GM19467 (cell line): Measurements from ENCODE around the gene C10orf143.

Experiments used
- ATAC-seq: cut with Tn5 transposase; IDR thresholded peaks from one replicate; pipeline ENCODE4 v1.9.1; 2021; ENCODE audit warnings: mild to moderate bottlenecking, moderate library complexity; ENCODE audit not compliant: unreplicated experiment

The C10orf143 gene

DNA sequence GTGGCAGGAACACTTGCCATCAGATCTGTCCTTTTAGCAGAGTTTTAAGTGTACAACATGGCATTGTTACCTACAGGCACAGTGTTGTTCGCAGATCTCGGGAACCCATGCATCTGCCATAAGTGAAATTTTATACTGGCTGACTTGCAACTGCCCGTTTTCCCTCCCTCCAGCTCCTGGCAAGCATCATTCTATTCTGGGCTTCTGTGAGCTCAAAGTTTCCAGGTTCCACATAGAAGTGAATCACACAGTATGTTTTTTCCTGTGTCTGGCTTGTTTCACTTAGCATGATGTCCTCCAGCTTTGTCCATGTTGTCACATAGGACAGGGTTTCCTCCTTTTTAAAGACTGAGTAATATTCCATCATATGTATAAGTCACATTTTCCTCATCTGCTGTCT, 56.6 kb downstream of the C10orf143 start:
- ATAC-seq: no peak

DNA sequence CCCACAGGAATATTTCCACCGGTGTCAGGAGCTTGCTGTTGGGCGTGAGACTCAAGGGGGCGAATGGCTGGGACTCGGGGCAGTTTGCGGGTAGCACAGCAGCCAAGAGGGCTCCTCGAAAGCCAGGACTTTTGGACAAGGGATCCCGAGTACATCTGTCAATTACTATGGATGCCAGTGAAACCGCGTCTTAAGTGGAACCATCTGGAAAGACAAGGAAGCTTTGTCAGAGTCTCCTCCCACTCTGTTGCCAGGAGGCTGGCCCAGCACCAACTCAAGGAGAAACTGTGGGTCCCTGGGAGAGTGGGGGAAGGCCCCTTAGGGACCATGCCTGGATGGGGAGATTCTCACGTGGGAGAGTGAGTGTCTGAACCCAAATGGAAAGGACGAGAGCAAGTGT, 57.1 kb downstream of the C10orf143 start:
- ATAC-seq: no peak

DNA sequence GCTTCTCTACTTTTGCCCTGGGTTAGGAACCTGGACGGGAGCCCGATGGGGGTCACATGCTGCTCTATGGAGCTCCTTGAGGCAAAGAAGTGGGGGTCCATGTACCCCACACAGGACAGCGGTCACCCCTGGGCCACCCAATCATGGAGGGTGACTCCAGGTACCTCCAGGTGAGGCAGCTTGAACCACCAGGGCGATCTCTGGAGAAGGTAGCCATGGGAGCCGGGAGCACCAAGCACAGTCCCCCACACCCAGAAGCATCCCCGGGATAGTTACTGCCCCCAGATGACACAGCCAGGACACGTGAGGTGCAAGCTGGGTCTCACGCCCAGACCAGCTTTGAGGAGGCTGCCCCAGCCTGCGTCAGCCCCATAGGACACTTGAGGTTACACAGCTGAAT, 58.4 kb downstream of the C10orf143 start:
- ATAC-seq: no peak

GRCh38 chr10:130050721-130051120, 59.9 kb downstream of the C10orf143 start:
- no peak for ATAC-seq

GRCh38 chr10:130049987-130050386, 60.6 kb downstream of the C10orf143 start:
- ATAC-seq: no peak

- ATAC-seq: no peak
Measured at GRCh38 chr10:130049244-130049643, 61.4 kb downstream of the C10orf143 start.

DNA sequence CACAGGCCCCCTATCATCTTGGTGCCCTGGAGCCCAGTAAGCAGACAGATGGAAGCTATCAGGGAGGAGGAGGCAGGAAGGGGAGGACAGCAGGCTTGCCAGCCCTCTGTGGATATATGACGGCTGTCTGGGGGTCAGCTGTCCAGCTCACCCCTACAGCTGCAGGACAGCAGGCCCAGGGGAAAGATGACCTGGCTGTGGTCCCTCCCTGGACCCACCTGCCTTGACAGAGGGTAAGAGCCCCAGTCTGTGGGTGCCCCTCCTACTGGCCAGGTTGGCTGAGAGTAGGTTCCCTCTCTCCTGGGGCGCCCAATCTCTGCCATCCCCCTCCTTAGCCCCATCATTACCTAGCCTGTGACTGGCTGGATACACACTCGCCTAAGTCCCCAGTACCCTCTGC, 62.5 kb downstream of the C10orf143 start:
- no peak for ATAC-seq

GRCh38 chr10:130047336-130047735, 63.3 kb downstream of the C10orf143 start:
- no peak for ATAC-seq

- no peak for ATAC-seq
Measured at GRCh38 chr10:130046591-130046990, 64.0 kb downstream of the C10orf143 start.

DNA sequence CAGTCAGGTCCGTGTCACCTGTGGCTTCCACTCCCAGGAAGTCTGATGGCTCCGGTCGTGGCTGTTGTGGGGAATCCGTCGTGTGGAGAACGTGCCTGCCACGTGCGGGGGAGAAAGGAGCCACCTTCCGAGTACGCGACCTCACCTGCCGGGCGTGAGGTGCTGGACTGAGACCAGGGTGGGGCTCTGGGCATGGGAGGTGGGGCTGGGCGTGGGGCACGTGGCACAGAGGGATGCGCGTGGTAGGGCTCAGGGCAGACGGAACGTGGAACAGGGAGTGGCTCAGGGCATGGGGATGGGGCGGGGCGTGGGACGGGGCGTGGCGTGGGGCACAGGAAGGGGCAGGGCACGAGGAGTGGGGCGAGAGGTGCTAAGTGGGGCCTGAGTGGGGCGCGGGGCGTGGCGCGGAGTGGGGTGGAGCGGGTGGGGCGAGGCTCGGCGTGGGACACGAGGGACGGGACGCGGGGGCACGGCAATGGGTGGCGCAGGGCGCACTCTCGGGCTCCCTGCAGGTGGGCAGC, 64.8 kb downstream of the C10orf143 start:
- ATAC-seq: no peak

DNA sequence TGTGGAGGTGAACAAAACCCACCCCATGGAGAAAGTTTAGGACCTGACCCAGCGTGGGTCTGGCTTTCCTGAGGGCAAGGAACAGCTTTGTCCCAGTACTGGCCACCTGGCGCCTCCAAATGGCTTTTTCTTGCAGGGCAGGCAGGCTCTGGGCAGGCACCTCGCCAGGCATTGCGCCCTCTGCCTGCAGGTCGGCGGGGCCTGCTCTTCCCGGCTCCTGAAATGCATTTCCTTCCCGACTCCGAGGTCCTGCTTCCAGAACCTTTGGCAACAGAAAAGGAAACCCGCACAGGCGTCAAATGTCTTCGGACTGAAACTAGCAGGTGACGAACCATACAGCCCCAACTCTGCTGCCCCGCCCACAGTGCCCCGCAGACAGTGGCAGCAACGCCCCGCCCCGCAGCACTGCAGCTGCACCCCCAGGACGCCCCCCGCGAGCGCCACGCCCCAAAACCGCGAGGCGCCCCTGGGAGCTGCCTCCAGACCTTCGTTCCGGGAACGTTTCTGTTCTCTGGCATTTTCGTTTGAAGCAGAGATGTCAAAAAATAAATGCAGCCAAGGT, 65.5 kb downstream of the C10orf143 start:
- ATAC-seq: no peak

DNA sequence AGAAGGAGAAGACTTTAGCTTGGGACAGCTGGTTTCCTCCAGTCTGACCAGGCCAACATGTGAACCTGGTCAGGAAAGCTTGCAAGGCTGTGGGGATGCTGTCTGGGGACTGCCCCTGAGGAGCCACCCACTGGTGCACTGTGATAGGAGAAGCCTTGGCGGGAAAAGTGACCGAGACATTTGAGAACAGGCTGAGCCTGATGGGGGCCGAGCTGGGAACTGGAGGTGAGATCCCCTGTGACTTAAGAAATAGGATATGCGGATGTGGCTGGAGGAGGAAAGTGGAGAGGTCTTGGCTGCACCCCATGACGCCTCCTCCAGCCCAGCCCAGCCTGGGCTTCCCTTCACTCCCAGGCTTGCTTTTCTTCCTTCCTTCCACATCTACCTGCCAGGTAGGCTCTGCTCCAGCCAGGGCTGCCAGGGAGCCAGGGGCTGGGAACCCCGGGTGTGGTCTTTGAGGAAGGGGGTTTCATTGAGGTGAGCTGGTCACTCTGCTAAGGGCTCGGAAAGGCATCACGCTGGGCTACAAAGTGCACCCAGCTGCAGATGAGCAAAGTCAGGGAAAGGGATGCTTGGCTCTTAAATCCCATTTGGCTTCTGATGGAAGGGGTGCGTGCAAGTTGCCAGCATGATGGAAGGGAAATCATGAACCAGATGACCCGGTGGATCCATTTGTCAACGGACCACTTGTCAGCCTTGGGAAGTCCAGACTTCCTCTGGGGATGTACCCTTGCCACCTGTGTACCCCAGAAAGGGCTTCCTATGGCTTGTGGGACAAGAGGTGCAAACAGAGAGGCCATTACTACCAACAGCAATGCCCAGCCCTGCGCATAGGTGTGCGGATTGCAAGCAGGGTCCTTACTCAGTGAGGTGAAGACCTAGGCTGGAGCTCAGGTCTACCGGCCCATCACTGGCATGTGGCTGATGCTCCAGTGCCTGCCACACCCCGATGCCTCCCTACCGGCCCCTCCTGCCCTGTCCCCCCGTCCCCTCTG, 66.3 kb downstream of the C10orf143 start:
- ATAC-seq: no peak

GRCh38 chr10:130043491-130043890, 67.1 kb downstream of the C10orf143 start:
- ATAC-seq: no peak

- ATAC-seq: no peak
Measured at GRCh38 chr10:130042381-130042780, 68.2 kb downstream of the C10orf143 start.

DNA sequence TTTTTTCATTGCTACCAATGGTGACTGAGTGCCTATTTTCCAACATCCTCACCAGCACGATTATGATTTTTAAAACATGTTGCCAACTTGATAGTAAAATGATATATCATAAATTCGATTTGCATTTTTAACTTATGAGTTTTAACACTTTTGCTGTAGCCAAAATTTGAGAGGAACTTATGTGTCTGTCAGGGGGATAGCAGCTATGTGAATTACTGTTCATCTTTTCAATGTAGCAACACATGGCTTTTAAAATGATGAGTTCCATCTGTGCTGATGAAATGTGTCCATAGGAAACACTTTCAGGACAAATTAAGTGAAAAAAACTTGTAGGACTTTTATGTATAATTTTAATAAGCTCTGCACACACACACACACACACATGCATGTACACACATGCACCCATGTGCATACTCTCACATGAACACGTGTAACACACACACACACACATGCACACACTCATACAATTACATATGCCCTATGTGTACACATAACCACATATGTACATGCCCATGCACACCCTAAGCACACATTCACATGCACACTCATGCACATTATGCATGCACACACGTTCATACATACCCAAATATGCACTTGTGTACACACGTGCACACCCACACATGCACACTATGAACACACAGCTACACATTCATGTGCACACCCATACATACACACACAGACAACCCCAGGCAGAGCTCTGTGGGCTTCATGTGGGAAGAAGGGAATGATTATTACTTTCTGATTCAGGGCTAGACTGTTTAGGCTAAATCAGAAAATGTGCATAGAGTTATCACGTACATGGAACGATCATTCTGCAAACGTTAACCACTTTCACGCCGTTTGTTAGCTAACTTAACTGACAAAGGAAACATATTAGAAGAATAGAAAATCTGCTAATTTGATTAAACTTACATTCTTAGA, 68.9 kb downstream of the C10orf143 start:
- no peak for ATAC-seq

DNA sequence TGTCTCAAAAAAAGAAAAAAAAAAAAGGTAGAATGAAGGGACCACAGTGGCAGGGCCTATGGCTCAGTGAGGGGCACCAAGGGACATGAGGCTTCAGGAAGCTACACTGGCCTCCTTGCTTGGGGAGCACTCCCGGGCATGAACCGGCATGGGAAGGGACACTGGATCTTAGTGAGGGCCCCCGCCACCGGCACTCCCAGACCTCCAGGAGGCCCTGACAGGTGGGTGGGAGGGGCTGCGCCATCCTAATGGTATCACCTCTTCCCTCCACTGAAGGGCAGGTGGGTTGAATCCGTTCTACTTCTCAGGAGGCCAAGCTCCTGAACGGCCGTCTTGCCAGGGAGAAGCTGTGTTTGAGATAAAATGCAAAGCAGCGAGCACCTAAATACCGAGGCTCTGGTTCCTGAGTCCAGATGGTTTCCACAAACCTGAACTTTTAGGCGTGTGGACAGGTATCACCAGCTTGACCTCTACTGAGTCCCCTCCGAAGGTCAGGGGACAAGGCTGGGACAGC, 69.8 kb downstream of the C10orf143 start:
- ATAC-seq: no peak

- no peak for ATAC-seq
Measured at GRCh38 chr10:130040351-130040750, 70.3 kb downstream of the C10orf143 start.

- no peak for ATAC-seq
Measured at GRCh38 chr10:130039141-130039540, 71.5 kb downstream of the C10orf143 start.

DNA sequence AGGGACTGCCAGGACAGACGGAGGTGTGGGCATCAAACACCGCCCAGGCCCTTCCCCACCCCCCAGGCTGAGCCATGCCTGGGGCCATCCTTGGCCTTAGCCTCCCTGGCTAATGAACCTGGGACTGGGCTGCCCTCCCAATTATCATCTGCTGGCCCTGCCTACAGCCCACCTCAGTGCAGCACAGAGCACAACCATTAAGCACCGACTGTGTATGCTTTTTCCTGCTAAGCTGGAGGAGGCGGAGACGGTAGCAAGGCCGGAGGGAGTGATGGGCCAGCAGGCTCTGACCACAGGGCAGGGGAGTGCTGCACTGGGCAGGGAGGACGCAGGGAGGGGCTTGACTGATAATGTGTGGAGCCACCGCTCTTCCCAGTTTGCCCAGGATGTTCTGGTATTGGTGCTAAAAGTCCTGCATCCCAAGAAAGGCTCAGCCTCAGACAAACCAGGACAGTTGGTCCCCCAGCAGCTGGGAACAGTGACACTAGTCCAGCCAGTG, 72.0 kb downstream of the C10orf143 start:
- ATAC-seq: no peak

DNA sequence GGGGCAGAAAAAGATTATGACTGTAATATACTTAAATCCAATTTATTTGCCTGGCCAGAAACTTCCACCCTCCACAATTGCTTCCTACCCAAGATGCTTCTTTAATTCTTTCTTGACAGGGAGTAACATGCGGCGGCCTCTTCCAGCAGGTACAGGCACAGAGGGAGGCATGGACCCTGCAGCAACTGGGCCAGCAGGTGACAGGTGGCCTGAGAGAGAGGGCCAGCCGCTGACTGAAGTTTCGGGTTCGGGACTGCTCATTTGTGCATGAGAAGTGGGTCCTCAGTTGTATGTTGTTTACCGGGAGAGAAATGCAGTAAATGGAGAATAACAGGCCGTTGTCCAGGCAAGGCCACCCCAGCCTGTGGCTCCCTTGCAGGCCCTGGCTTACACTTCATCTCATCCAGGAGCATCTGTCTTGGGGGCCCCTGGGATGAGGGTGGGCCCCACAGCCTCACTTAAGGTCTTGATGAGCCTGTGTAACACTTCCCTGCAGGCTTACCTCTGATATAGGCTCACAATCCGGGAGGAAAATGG, 72.5 kb downstream of the C10orf143 start:
- ATAC-seq: no peak
